Measurements from ENCODE around the gene MAP2K2. TPM values are rescaled to one million over a fixed set of nuclear protein-coding genes. Genes with fewer than 3 reads are reported as not detected.

Gene MAP2K2
- total RNA-seq, 1 experiment from 2014 or later: 177 TPM

GRCh38 chr19:4102339-4103079 lies 21.4 kb downstream of the MAP2K2 start:
- H3K9me3 Mint-ChIP-seq: no peaks in the 10 kb centered on the region
- no peaks in the 10 kb centered on the region for H3K27me3 Mint-ChIP-seq (ENCODE audit: low read depth)
- ATAC-seq (no peak), DNase-seq (ENCODE audit: low spot score) (no peak)
- H3K27ac Mint-ChIP-seq: no peak overlapping the region
- peaks cover 49% of the 10 kb centered on the region for H3K36me3 Mint-ChIP-seq
- TF ChIP-seq ERG (CRISPR knock-in tag; IDR thresholded peaks at IDR 0.05): no peak
- 0 out of 2 replicates have a peak, but pooled peaks have one; percentile 25 for TF ChIP-seq TP53 (CRISPR knock-in tag; IDR thresholded peaks at IDR 0.05)
- TF ChIP-seq ZNF121 (CRISPR knock-in tag; IDR thresholded peaks at IDR 0.05): no peak
- no peak for TF ChIP-seq E2F5 (CRISPR knock-in tag; IDR thresholded peaks at IDR 0.05)
- TF ChIP-seq KAT7 (CRISPR knock-in tag; IDR thresholded peaks at IDR 0.05; ENCODE audit: borderline replicate concordance): no peak
- no peak for TF ChIP-seq ZNF219 (CRISPR knock-in tag; IDR thresholded peaks at IDR 0.05; ENCODE audit: borderline replicate concordance)
- TF ChIP-seq SOX15 (CRISPR knock-in tag; IDR thresholded peaks at IDR 0.05): no peak
- TF ChIP-seq PRRX2 (CRISPR knock-in tag; IDR thresholded peaks at IDR 0.05): no peak
- no peak overlapping the region for H3K4me3 Mint-ChIP-seq
- ChIA-PET POLR2A (no interaction called here), CTCF (no interaction called here)
- no peaks in the 10 kb centered on the region for H3K4me1 Mint-ChIP-seq

- TF ChIP-seq ETV6 (CRISPR knock-in tag; IDR thresholded peaks at IDR 0.05): no peak
- TF ChIP-seq NFE2L1 (CRISPR knock-in tag; IDR thresholded peaks at IDR 0.05): no peak
- no peak for TF ChIP-seq ZNF138 (CRISPR knock-in tag; conservative IDR thresholded peaks at IDR 0.05)
- TF ChIP-seq NR3C1 (CRISPR knock-in tag; conservative IDR thresholded peaks at IDR 0.05; ENCODE audit: low read depth): no peak
- TF ChIP-seq SMAD4 (CRISPR knock-in tag; IDR thresholded peaks at IDR 0.05): no peak
- TF ChIP-seq ATF3 (CRISPR knock-in tag; conservative IDR thresholded peaks at IDR 0.05): no peak
- no peak for TF ChIP-seq SOX15 (CRISPR knock-in tag; IDR thresholded peaks at IDR 0.05)
- no peak for TF ChIP-seq GABPB1 (CRISPR knock-in tag; IDR thresholded peaks at IDR 0.05)
- no peak for TF ChIP-seq NFYB (CRISPR knock-in tag; conservative IDR thresholded peaks at IDR 0.05; ENCODE audit: low read depth)
- no peak for TF ChIP-seq ZBTB43 (CRISPR knock-in tag; IDR thresholded peaks at IDR 0.05)
- ATAC-seq (no peak), DNase-seq (ENCODE audit: low spot score) (no peak)
- Mint-ChIP-seq H3K4me1 (no peaks in the 10 kb centered on the region), H3K27me3 (ENCODE audit: low read depth) (no peaks in the 10 kb centered on the region), H3K27ac (no peak overlapping the region), H3K4me3 (no peak overlapping the region), H3K9me3 (no peaks in the 10 kb centered on the region), H3K36me3 (peaks cover 45% of the 10 kb centered on the region)
- POLR2A ChIA-PET: interaction anchor here (0.6 kb wide), 1 partner anchor 13 kb away, joined by 6 read pairs; no protein-coding TSS in a partner anchor
- CTCF ChIA-PET: interaction anchor here (2.7 kb wide), 1 partner anchor 38 kb away, joined by 10 read pairs; no protein-coding TSS in a partner anchor
These were observed 22.5 kb downstream of the MAP2K2 start for GRCh38 chr19:4101496-4101770.

GRCh38 chr19:4100647-4101495 lies 23.1 kb downstream of the MAP2K2 start:
- Mint-ChIP-seq H3K4me1 (no peaks in the 10 kb centered on the region), H3K9me3 (no peaks in the 10 kb centered on the region), H3K4me3 (no peak overlapping the region), H3K36me3 (peaks cover 42% of the 10 kb centered on the region), H3K27ac (no peak overlapping the region), H3K27me3 (ENCODE audit: low read depth) (no peaks in the 10 kb centered on the region)
- ChIA-PET CTCF (interaction anchor here (2.7 kb wide), 1 partner anchor 39 kb away, joined by 10 read pairs; no protein-coding TSS in a partner anchor), POLR2A (interaction anchor here (0.6 kb wide), 2 partner anchors 12 to 34 kb away, joined by 3 to 6 read pairs; no protein-coding TSS in a partner anchor)
- DNase-seq (ENCODE audit: low spot score) (no peak), ATAC-seq (no peak)
- TF ChIP-seq ZNF512 (CRISPR knock-in tag; IDR thresholded peaks at IDR 0.05; ENCODE audit: borderline replicate concordance): no peak
- no peak for TF ChIP-seq CREM (CRISPR knock-in tag; IDR thresholded peaks at IDR 0.05)
- TF ChIP-seq FOXJ3 (CRISPR knock-in tag; IDR thresholded peaks at IDR 0.05; ENCODE audit: borderline replicate concordance): no peak
- TF ChIP-seq IRF2 (CRISPR knock-in tag; IDR thresholded peaks at IDR 0.05; ENCODE audit: borderline replicate concordance, low read depth): no peak
- no peak for TF ChIP-seq PREB (CRISPR knock-in tag; IDR thresholded peaks at IDR 0.05; ENCODE audit: borderline replicate concordance)
- no peak for TF ChIP-seq GABPB1 (CRISPR knock-in tag; IDR thresholded peaks at IDR 0.05)
- no peak for TF ChIP-seq ERG (CRISPR knock-in tag; IDR thresholded peaks at IDR 0.05)
- TF ChIP-seq OVOL2 (CRISPR knock-in tag; IDR thresholded peaks at IDR 0.05; ENCODE audit: borderline replicate concordance): no peak
